Mesenchymal stem cell (in vitro differentiated cells and primary cell): Measurements from ENCODE around the gene SLC15A1.
A peak's percentile ranks its signal among the peaks of the same experiment; 100 is the strongest.

ENCODE experiments used
- DNase-seq: peaks from one replicate; pipeline ENCODE4 v3.0.0-alpha.2; 2013
- H2AFZ ChIP-seq: one replicate; pipeline ENCODE4 v1.6.1; 2013; ENCODE audit warnings: low read depth, mild to moderate bottlenecking, control low read depth, inconsistent platforms, low read length, moderate library complexity
- H2AK5ac ChIP-seq: 2 replicates; pipeline ENCODE4 v1.6.1; 2013; ENCODE audit warnings: low read length, moderate library complexity, mild to moderate bottlenecking, inconsistent platforms; ENCODE audit not compliant: severe bottlenecking
- H2BK120ac ChIP-seq: one replicate; pipeline ENCODE4 v1.6.1; 2013; ENCODE audit warnings: low read depth, mild to moderate bottlenecking, inconsistent platforms, low read length, moderate library complexity
- H2BK12ac ChIP-seq, 2 experiments: one replicate each; pipeline ENCODE4 v1.6.1; 2013; ENCODE audit warnings: inconsistent platforms in 2 of 2, low read length in 2 of 2, mild to moderate bottlenecking in 2 of 2, moderate library complexity in 2 of 2, control low read depth in 1 of 2
- H2BK15ac ChIP-seq: one replicate; pipeline ENCODE4 v1.6.1; 2013; ENCODE audit warnings: mild to moderate bottlenecking, low read depth, inconsistent platforms; ENCODE audit not compliant: poor library complexity, severe bottlenecking
- H2BK5ac ChIP-seq: 2 replicates; pipeline ENCODE4 v1.6.1; 2013; ENCODE audit warnings: low read depth, mild to moderate bottlenecking, low read length, control low read depth, inconsistent platforms; ENCODE audit not compliant: poor library complexity, severe bottlenecking
- H3K14ac ChIP-seq, 2 experiments: one replicate each; pipeline ENCODE4 v1.6.1; 2013; ENCODE audit warnings: inconsistent platforms in 2 of 2, low read length in 2 of 2, control low read depth in 1 of 2, mild to moderate bottlenecking in 1 of 2, moderate library complexity in 1 of 2
- H3K18ac ChIP-seq, 2 experiments: one replicate each; pipeline ENCODE4 v1.6.1; 2013; ENCODE audit warnings: inconsistent platforms in 2 of 2, low read length in 2 of 2, control low read depth in 1 of 2, low read depth in 1 of 2, mild to moderate bottlenecking in 1 of 2
- H3K23ac ChIP-seq, 2 experiments: one replicate each; pipeline ENCODE4 v1.6.1; 2013; ENCODE audit warnings: inconsistent platforms in 2 of 2, low read length in 2 of 2, mild to moderate bottlenecking in 2 of 2, moderate library complexity in 2 of 2, control low read depth in 1 of 2
- H3K27ac ChIP-seq: 2 replicates; pipeline ENCODE4 v1.5.1; 2013; ENCODE audit warnings: mild to moderate bottlenecking, moderate library complexity, low read length, control low read depth, inconsistent platforms; ENCODE audit not compliant: poor library complexity, severe bottlenecking
- H3K27me3 ChIP-seq, 2 experiments: 2 replicates each; pipeline versions ENCODE4 v1.6.1 to v1.7.0; 2013; ENCODE audit warnings: low read length in 2 of 2, mild to moderate bottlenecking in 2 of 2, moderate library complexity in 2 of 2, control low read depth in 1 of 2, inconsistent platforms in 1 of 2; ENCODE audit not compliant: control insufficient read depth in 1 of 2, insufficient read depth in 1 of 2
- H3K36me3 ChIP-seq, 2 experiments: 2 replicates each; pipeline versions ENCODE4 v1.6.1 to v1.7.0; 2013; ENCODE audit warnings: low read length in 2 of 2, control low read depth in 1 of 2, inconsistent platforms in 1 of 2, low read depth in 1 of 2, mild to moderate bottlenecking in 1 of 2; ENCODE audit not compliant: insufficient read depth in 2 of 2, control insufficient read depth in 1 of 2
- H3K4ac ChIP-seq, 2 experiments: one replicate each; pipeline ENCODE4 v1.6.1; 2013; ENCODE audit warnings: inconsistent platforms in 2 of 2, low read length in 2 of 2, mild to moderate bottlenecking in 2 of 2, moderate library complexity in 2 of 2, control low read depth in 1 of 2, low read depth in 1 of 2
- H3K4me1 ChIP-seq: 2 replicates; pipeline ENCODE4 v1.6.1; 2013; ENCODE audit warnings: low read depth, low read length, control low read depth; ENCODE audit not compliant: control insufficient read depth, insufficient read depth
- H3K4me2 ChIP-seq: 2 replicates; pipeline ENCODE4 v1.6.1; 2013; ENCODE audit warnings: low read length, mild to moderate bottlenecking, inconsistent platforms; ENCODE audit not compliant: poor library complexity, severe bottlenecking
- H3K4me3 ChIP-seq, 2 experiments: 2 replicates each; pipeline versions ENCODE4 v1.5.1 to v1.7.0; 2013; ENCODE audit warnings: low read length in 2 of 2, mild to moderate bottlenecking in 2 of 2, control low read depth in 1 of 2, low read depth in 1 of 2; ENCODE audit not compliant: insufficient read depth in 1 of 2
- H3K79me1 ChIP-seq: replicated peaks from 2 replicates; pipeline ENCODE4 v1.6.1; 2013; ENCODE audit warnings: mild to moderate bottlenecking, control low read depth, low read length, inconsistent platforms; ENCODE audit not compliant: poor library complexity, severe bottlenecking
- H3K9ac ChIP-seq: 2 replicates; pipeline ENCODE4 v1.7.0; 2013; ENCODE audit warnings: mild to moderate bottlenecking, low read length, moderate library complexity
- H3K9me3 ChIP-seq: 2 replicates; pipeline ENCODE4 v1.7.0; 2013; ENCODE audit warnings: mild to moderate bottlenecking, low read length; ENCODE audit not compliant: control insufficient read depth
- H4K8ac ChIP-seq: one replicate; pipeline ENCODE4 v1.6.1; 2013; ENCODE audit warnings: inconsistent platforms, mild to moderate bottlenecking, low read length, moderate library complexity
- H4K91ac ChIP-seq: one replicate; pipeline ENCODE4 v1.6.1; 2013; ENCODE audit warnings: mild to moderate bottlenecking, low read length, inconsistent platforms
- WGBS: methylation state at CpG from one replicate; pipeline ENCODE4 v1.1.7; 2013; ENCODE audit warnings: mixed read lengths; 5-methylcytosine and 5-hydroxymethylcytosine counted together

Gene SLC15A1

GRCh38 chr13:98717256-98717655 lies 35.2 kb downstream of the SLC15A1 start:
- Histone ChIP-seq H3K23ac (no peak overlapping the region), H3K36me3 (no peaks in the 10 kb centered on the region), H4K8ac (no peak overlapping the region), H2BK5ac (no peak overlapping the region), H3K27me3 (peaks cover 0 to 4% of the 10 kb centered on the region in 2 experiments), H2AFZ (no peak overlapping the region), H3K14ac (no peak overlapping the region), H3K27ac (peak overlapping the region; percentile 86), H2BK120ac (no peak overlapping the region), H3K79me1 (no peaks in the 10 kb centered on the region), H4K91ac (no peak overlapping the region), H2BK15ac (no peak overlapping the region), H3K9me3 (no peaks in the 10 kb centered on the region), H2AK5ac (no peak overlapping the region), H3K4me3 (no peak overlapping the region), H3K4ac (no peak overlapping the region), H3K4me2 (no peak overlapping the region), H3K18ac (no peak overlapping the region), H2BK12ac (no peak overlapping the region), H3K9ac (no peak overlapping the region), H3K4me1 (peaks cover 3% of the 10 kb centered on the region)
- DNase-seq = no peak
- 85% methylated on average over 5 of the region's 5 CpGs for WGBS

GRCh38 chr13:98710521-98710920 lies 42.0 kb downstream of the SLC15A1 start:
- H4K91ac ChIP-seq = no peak overlapping the region
- H3K9me3 ChIP-seq = no peaks in the 10 kb centered on the region
- no peak overlapping the region for H3K18ac ChIP-seq
- WGBS = 100% methylated on average over 7 of the region's 7 CpGs
- H3K9ac ChIP-seq = no peak overlapping the region
- peaks cover 0 to 21% of the 10 kb centered on the region in 2 experiments for H3K27me3 ChIP-seq
- no peaks in the 10 kb centered on the region for H3K36me3 ChIP-seq
- no peak overlapping the region for H3K4me2 ChIP-seq
- H2BK120ac ChIP-seq = no peak overlapping the region
- DNase-seq = no peak
- H3K14ac ChIP-seq = no peak overlapping the region
- H2AK5ac ChIP-seq = no peak overlapping the region
- H3K4me3 ChIP-seq = no peak overlapping the region
- H3K4ac ChIP-seq = no peak overlapping the region
- no peak overlapping the region for H2BK15ac ChIP-seq
- H2AFZ ChIP-seq = no peak overlapping the region
- H2BK5ac ChIP-seq = no peak overlapping the region
- no peak overlapping the region for H3K23ac ChIP-seq
- no peak overlapping the region for H4K8ac ChIP-seq
- no peaks in the 10 kb centered on the region for H3K4me1 ChIP-seq
- H2BK12ac ChIP-seq = no peak overlapping the region
- H3K27ac ChIP-seq = no peak overlapping the region
- H3K79me1 ChIP-seq = no peaks in the 10 kb centered on the region

- Histone ChIP-seq H3K27ac (no peak overlapping the region), H3K9me3 (no peaks in the 10 kb centered on the region), H3K79me1 (no peaks in the 10 kb centered on the region), H3K9ac (no peak overlapping the region), H2BK12ac (no peak overlapping the region), H3K23ac (no peak overlapping the region), H3K14ac (no peak overlapping the region), H3K4ac (no peak overlapping the region), H3K18ac (no peak overlapping the region), H3K4me3 (no peak overlapping the region), H2BK15ac (no peak overlapping the region), H2AK5ac (no peak overlapping the region), H3K4me2 (no peak overlapping the region), H4K91ac (no peak overlapping the region), H2BK5ac (no peak overlapping the region), H2BK120ac (no peak overlapping the region), H3K27me3 (peaks cover 0 to 26% of the 10 kb centered on the region in 2 experiments), H3K4me1 (peaks cover 2% of the 10 kb centered on the region), H3K36me3 (no peaks in the 10 kb centered on the region), H4K8ac (no peak overlapping the region), H2AFZ (no peak overlapping the region)
- 95% methylated on average over 5 of the region's 7 CpGs for WGBS
- no peak for DNase-seq
Observed at GRCh38 chr13:98707281-98707999, 45.0 kb downstream of the SLC15A1 start.

- Histone ChIP-seq H3K23ac (no peak overlapping the region), H4K91ac (no peak overlapping the region), H3K4ac (no peak overlapping the region), H2BK120ac (no peak overlapping the region), H3K27me3 (peaks cover 0 to 30% of the 10 kb centered on the region in 2 experiments), H2AK5ac (no peak overlapping the region), H3K9me3 (no peaks in the 10 kb centered on the region), H3K4me2 (no peak overlapping the region), H2BK12ac (no peak overlapping the region), H3K79me1 (no peaks in the 10 kb centered on the region), H3K14ac (no peak overlapping the region), H3K4me3 (no peak overlapping the region), H2BK5ac (no peak overlapping the region), H3K18ac (no peak overlapping the region), H4K8ac (no peak overlapping the region), H3K9ac (no peak overlapping the region), H3K27ac (no peak overlapping the region), H3K36me3 (no peaks in the 10 kb centered on the region), H3K4me1 (peaks cover 2% of the 10 kb centered on the region), H2BK15ac (no peak overlapping the region), H2AFZ (no peak overlapping the region)
- peak; percentile 4 for DNase-seq
- WGBS = 69% methylated on average over 12 of the region's 12 CpGs
Observed at GRCh38 chr13:98706446-98707110, 45.9 kb downstream of the SLC15A1 start.
